ENCODE measurements around the gene RSPO1.
"Not testable (repeated sequence)": the region's sequence is repeated elsewhere in the genome, so short reads cannot be mapped to it uniquely, and the experiment has no call there.

The RSPO1 gene

DNA sequence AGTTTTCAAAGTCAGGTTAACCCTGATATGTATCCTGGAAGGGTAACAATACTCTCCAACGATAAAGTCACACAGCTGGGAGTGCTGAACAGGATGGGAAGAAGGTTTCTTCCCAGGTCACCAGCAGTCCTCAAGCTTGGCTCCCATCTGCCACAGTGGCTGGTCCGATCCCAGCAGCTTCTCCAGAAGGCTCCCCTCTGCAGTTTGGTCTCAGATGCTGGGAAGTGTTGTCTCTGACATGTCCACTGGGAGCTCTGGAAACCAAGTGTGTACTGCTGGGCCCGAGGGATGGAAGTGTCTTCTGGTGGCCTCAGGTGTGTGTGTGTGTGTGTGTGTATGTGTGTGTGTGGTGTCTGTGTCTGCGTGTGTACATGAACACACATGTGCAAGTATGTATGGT is 22.5 kb downstream of the RSPO1 start:
- no peak for DNase-seq

DNA sequence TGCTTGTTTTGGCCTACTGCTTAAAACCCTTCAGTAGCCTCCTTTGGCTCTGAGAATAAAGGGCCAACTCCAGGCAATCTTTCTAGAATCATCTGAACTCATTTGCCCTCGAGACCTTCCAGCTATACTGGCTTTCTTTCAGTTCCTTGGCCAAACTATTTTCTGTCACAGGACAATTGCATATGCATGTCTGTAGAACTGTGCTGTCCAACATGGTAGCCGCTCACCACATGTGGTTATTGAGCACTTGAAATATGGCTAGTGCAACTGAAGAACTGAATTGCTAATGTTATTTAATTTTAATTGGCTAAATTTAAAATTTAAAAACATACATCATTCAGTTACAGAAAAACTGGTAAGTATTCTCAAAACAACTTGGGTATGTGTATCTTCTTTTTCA is 24.7 kb downstream of the RSPO1 start:
- no peak for DNase-seq

DNA sequence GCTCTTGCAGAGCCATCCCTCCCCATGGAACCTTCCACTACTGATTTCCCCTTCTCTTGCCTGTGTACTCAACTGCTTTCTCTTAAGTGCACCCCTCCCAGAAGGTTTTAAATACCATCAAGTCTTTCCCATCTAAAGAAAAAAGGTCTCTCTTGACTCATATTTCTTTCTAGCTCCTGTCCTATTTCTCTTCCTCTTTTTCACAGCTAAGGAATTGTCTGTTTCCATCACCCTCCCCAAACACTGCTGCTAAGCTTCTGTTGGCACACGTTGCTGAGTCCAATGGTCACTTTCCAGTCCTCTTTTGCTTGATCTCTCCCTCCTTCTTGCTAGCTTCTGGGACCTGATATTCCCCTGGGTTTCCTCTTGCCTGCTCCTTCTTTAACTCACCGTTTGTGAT is 25.7 kb downstream of the RSPO1 start:
- DNase-seq: no peak

- no peak for DNase-seq
These were observed 28.0 kb downstream of the RSPO1 start for GRCh38 chr1:37606481-37607263.

GRCh38 chr1:37605806-37606474 is 28.8 kb downstream of the RSPO1 start:
- no peak for DNase-seq

GRCh38 chr1:37605061-37605650 is 29.5 kb downstream of the RSPO1 start:
- no peak for DNase-seq

GRCh38 chr1:37602750-37603694 is 31.7 kb downstream of the RSPO1 start:
- peak; percentile 27 for DNase-seq

DNA sequence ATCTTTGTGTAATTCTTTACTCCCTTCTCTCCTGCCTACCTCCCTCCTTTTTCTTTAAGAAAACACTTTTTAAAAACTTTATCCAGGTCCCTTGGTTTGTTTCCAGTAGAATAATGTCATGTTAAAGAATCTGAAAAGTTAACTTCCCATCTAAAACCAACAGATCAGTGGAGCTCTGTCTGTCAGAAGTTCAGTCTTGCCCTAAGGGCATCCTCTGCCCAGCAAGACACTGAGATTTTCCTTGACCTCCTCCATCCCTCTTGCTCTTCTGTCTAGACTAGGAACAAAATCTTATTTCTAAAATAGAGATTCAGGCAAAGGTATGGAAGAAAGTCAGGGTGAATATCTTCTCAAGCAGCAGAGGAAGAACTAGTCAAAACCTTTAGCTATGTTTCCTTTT is 33.3 kb downstream of the RSPO1 start:
- DNase-seq: no peak

- DNase-seq: no peak
These were observed 34.8 kb downstream of the RSPO1 start for GRCh38 chr1:37599940-37600339.

DNA sequence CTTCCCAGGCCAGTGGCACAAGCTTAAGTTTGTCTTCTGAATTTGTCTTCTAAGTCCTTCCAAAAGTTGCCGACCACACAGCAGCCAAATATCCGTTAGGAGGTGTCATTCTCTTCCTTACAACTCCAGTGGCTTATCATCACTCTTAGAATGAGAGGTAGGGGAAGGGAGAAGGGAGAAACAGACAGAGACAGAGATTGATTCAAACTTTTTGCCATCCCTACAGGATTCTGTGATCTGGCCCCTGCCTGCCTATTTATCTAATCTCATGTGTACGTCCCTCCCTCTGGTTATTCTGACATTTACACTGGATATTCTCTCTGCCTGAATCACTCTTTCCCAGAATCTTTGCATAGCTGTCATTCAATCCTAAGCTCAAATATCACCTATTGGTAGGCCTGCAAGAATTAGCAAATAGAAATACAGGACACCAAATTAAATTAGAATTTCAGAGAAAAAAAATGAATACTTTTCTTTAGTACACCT is 38.5 kb downstream of the RSPO1 start:
- DNase-seq: no peak

GRCh38 chr1:37595440-37596181 is 39.1 kb downstream of the RSPO1 start, which contains the start of gene GNL2:
TSS of gene GNL2 (minus strand) at chr1:37595937. CDS start at chr1:37595822, 115 bp downstream.
- peak; percentile 99 for DNase-seq

- DNase-seq: no peak
These were observed 41.0 kb downstream of the RSPO1 start for GRCh38 chr1:37593726-37594125.

DNA sequence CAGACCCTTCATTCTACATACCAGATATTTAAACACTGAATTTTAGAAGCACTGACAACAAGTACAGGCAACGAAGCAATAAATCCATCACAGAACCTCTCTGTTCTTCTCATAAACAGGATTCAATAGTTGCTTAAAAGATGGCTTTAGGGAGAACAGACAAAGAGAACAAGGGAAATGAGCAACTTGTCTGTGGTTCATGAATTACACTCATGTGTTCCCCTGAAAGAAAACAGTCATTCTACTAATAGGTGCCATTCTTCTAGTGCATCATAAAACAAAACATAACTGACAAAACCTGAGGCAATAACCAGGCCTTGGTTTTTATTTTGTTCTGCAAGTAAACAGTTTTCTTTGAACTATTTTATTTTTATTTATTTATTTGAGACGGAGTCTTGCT is 45.8 kb downstream of the RSPO1 start:
- DNase-seq: no peak

GRCh38 chr1:37584544-37584943 is 50.1 kb downstream of the RSPO1 start:
- not testable (repeated sequence) for DNase-seq

GRCh38 chr1:37575692-37576091 is 59.0 kb downstream of the RSPO1 start:
- DNase-seq: no peak

DNA sequence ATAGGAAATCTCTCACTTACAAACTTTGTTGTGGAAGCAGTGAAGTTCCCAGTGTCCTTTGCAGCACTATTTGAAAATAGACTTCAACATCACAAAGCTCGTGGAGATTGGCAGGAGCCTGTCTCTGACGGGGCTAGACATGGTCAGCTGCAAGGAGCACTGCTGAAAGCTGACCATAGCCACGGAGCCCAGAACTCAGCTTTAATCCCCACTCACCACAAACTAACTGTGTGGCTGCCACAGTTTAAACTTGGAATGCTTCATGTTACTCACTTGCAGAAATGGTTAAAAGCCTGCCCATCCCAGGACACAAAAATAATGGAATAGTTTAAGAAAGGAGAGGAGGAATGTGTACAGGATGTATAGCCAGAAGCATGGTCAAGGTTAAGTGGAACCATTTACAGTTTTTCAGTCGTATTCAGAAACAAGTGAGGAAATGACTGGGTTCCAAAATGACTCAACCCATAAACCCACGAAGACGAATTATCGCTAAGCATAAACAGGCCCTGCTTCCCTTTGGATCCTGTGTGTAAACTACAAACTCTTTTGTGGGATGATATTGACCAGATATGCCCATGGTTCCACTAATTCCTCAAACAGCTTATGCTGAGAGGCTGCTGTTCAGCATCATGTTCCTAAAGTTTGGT is 59.7 kb downstream of the RSPO1 start:
- DNase-seq: no peak

DNA sequence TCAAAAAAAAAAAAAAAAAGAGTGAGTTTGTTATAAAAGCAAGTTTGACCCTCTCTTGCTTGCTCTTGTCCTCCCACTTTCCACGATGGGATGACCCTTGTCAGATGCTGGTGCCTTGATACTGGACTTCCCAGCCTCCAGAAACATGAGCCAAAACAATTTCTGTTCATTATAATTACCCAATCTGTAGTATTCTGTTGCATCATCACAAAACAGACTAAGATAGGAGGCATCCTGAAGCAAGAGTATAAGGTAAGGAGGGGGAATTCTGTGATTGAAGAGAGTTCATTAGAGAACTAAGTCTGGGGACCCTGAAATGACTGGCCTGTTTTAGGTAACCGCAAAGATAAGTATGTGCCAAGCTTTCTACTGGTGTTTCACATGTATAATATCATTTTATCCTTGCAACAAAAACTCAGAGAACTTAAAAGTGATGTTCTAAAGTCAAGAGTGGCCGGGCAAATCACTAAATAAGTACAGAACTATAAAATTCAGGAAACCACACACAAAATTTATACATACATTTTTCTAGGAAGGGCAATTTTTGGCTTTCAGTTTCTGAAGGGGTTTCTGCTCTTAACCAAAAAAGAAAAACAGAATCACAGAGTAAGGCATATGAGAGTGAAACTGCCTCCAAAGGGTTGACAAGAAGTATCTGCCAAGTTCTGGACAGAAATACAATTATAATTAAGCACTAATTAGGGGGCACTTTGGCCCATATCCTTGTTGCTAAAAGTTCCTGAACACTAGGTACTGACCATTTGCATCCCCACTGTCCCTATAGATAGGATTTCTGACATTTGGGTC is 64.0 kb downstream of the RSPO1 start:
- no peak for DNase-seq

DNA sequence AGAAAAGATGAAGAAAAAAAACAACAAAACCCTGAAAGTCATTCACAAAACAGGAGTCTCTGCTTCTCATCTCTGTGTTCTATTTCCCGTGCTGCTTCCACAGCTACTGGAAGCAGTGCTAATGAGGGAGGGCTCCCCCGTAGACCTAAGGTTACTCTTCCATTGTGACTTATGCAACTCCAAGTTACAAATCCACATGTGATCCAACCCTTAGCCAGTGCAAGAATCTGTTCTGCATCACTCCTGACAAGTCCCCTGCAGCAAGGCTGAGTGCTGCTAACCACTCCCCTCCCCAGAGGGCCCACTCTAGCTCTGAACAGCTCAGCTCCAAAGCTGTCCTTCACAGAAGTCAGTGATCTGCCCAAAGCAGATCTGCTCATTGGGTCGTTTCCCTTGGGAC is 67.7 kb downstream of the RSPO1 start:
- no peak for DNase-seq

DNA sequence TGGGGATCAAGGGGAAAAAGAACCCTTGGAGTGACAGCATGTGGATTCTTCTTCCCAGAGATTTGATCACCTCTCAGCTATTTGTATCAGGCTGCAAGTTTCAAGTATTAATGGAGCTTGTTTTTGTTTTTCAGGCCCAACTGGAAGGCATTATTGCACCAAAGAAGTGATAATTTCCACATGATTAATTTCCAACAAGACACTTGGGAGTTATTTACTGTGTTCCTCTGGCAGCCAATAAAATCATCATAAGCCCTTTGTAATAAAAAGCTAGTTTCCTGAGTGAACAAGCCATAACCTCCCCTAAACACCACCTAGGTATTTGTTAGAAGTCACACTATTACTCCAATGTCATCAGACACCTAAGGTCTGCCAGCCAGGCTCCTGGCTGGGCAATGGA is 69.8 kb downstream of the RSPO1 start:
- DNase-seq: no peak

- DNase-seq: no peak
These were observed 71.7 kb downstream of the RSPO1 start for GRCh38 chr1:37562984-37563383.

Measured in NCI-H774 (cell line).